ENCODE results near the gene DCHS1.

Gene DCHS1

GRCh38 chr11:6631361-6631890 is 24.2 kb downstream of the DCHS1 start:
- Histone ChIP-seq H3K36me3 (replicated peaks; ENCODE audit: low read depth, low read length) (no peaks in the 10 kb centered on the region), H3K9ac (ENCODE audit: low read length) (no peak overlapping the region), H3K27ac (ENCODE audit: low read length) (no peak overlapping the region), H3K9me3 (ENCODE audit: insufficient read depth, low read length) (no peaks in the 10 kb centered on the region), H3K4me2 (ENCODE audit: low read length) (no peak overlapping the region), H3K79me2 (ENCODE audit: low read length) (no peaks in the 10 kb centered on the region), H3K4me3 (ENCODE audit: low read length) (no peak overlapping the region), H2AFZ (ENCODE audit: low read depth, low read length) (no peak overlapping the region), H3K27me3 (ENCODE audit: low read depth, low read length) (no peaks in the 10 kb centered on the region), H3K4me1 (ENCODE audit: low read length) (peaks cover 12% of the 10 kb centered on the region), H4K20me1 (ENCODE audit: insufficient read depth, low read length) (no peaks in the 10 kb centered on the region)
- TF ChIP-seq CTCF (IDR thresholded peaks at IDR 0.05; ENCODE audit: low read depth, low read length) (no peak), EZH2phosphoT487 (IDR thresholded peaks at IDR 0.05; ENCODE audit: low read depth) (no peak)

GRCh38 chr11:6630632-6631291 is 24.8 kb downstream of the DCHS1 start:
- Histone ChIP-seq H4K20me1 (ENCODE audit: insufficient read depth, low read length) (no peaks in the 10 kb centered on the region), H3K4me2 (ENCODE audit: low read length) (no peak overlapping the region), H3K9ac (ENCODE audit: low read length) (no peak overlapping the region)

GRCh38 chr11:6629892-6630631 is 25.5 kb downstream of the DCHS1 start:
- Histone ChIP-seq H3K27ac (ENCODE audit: low read length) (no peak overlapping the region), H3K4me1 (ENCODE audit: low read length) (peaks cover 12% of the 10 kb centered on the region), H2AFZ (ENCODE audit: low read depth, low read length) (no peak overlapping the region), H3K27me3 (ENCODE audit: low read depth, low read length) (no peaks in the 10 kb centered on the region), H3K36me3 (replicated peaks; ENCODE audit: low read depth, low read length) (no peaks in the 10 kb centered on the region), H3K4me2 (ENCODE audit: low read length) (no peak overlapping the region), H3K79me2 (ENCODE audit: low read length) (no peaks in the 10 kb centered on the region), H3K4me3 (ENCODE audit: low read length) (no peak overlapping the region), H3K9me3 (ENCODE audit: insufficient read depth, low read length) (no peaks in the 10 kb centered on the region), H3K9ac (ENCODE audit: low read length) (no peak overlapping the region), H4K20me1 (ENCODE audit: insufficient read depth, low read length) (no peaks in the 10 kb centered on the region)
- no peak for TF ChIP-seq CTCF (IDR thresholded peaks at IDR 0.05; ENCODE audit: low read depth, low read length)
- no peak for TF ChIP-seq EZH2phosphoT487 (IDR thresholded peaks at IDR 0.05; ENCODE audit: low read depth)

More at GRCh38 chr11:6630632-6631291, 24.8 kb downstream of the DCHS1 start:
- Histone ChIP-seq H3K4me3 (ENCODE audit: low read length) (no peak overlapping the region), H3K79me2 (ENCODE audit: low read length) (no peaks in the 10 kb centered on the region), H3K4me1 (ENCODE audit: low read length) (peaks cover 12% of the 10 kb centered on the region), H3K27me3 (ENCODE audit: low read depth, low read length) (no peaks in the 10 kb centered on the region), H3K27ac (ENCODE audit: low read length) (no peak overlapping the region), H3K9me3 (ENCODE audit: insufficient read depth, low read length) (no peaks in the 10 kb centered on the region), H2AFZ (ENCODE audit: low read depth, low read length) (no peak overlapping the region), H3K36me3 (replicated peaks; ENCODE audit: low read depth, low read length) (no peaks in the 10 kb centered on the region)
- TF ChIP-seq CTCF (IDR thresholded peaks at IDR 0.05; ENCODE audit: low read depth, low read length) (no peak), EZH2phosphoT487 (IDR thresholded peaks at IDR 0.05; ENCODE audit: low read depth) (no peak)

- H3K27ac ChIP-seq (ENCODE audit: low read length) = no peak overlapping the region
- no peak overlapping the region for H2AFZ ChIP-seq (ENCODE audit: low read depth, low read length)
- H3K9ac ChIP-seq (ENCODE audit: low read length) = no peak overlapping the region
- H3K79me2 ChIP-seq (ENCODE audit: low read length) = no peaks in the 10 kb centered on the region
- H4K20me1 ChIP-seq (ENCODE audit: insufficient read depth, low read length) = no peaks in the 10 kb centered on the region
- no peaks in the 10 kb centered on the region for H3K36me3 ChIP-seq (replicated peaks; ENCODE audit: low read depth, low read length)
- no peak for TF ChIP-seq CTCF (IDR thresholded peaks at IDR 0.05; ENCODE audit: low read depth, low read length)
- TF ChIP-seq EZH2phosphoT487 (IDR thresholded peaks at IDR 0.05; ENCODE audit: low read depth) = no peak
- H3K27me3 ChIP-seq (ENCODE audit: low read depth, low read length) = no peaks in the 10 kb centered on the region
- H3K4me2 ChIP-seq (ENCODE audit: low read length) = no peak overlapping the region
- no peak overlapping the region for H3K4me3 ChIP-seq (ENCODE audit: low read length)
- H3K9me3 ChIP-seq (ENCODE audit: insufficient read depth, low read length) = no peaks in the 10 kb centered on the region
- peaks cover 12% of the 10 kb centered on the region for H3K4me1 ChIP-seq (ENCODE audit: low read length)
These were observed 26.1 kb downstream of the DCHS1 start for GRCh38 chr11:6629573-6629891.
